GM19193 (cell line): ENCODE results near the gene IL17C.

Source experiments
- POLR2A ChIP-seq: IDR thresholded peaks from 4 replicates; pipeline ENCODE4 v1.6.1; 2011; ENCODE audit not compliant: insufficient read depth, insufficient read length; ENCODE audit errors: extremely low read depth

Gene IL17C

DNA sequence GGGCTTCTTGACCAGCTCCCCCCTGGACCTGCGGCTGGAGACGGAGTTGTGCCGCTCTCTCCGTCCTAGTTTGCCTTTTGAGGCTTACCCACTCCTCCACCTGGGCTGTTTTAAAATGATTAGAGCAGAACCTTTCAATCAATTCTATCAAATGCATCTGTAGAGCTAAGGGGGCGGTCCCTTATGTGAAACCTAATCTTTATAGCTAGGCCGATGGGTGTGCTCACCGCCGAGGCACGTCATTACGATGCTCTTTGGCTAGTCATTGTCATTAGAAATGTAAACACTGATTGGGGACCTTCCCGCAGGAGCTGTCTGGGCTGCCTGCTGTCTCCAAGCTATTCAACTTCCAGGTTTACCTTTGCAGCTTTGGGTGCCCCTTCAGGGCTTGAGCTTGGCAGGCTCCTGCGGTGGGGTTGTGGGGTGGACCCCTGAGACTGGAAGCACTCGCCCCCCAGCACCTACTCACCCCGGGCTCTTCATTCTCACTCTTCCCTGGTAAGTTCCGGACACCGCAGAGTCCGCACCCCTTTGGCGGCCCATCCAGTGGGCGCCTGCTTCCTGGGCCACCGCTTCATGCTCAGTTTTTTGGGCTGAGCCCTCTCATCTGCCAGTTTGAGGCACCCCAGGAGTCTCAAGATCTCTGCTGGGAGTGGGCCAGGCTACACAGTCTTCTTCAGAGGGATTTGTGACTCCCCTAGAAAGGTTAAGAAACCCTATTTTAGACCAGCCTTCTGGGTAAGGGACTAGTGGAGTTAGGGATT, 20.9 kb upstream of the IL17C start:
- no peak for TF ChIP-seq POLR2A

DNA sequence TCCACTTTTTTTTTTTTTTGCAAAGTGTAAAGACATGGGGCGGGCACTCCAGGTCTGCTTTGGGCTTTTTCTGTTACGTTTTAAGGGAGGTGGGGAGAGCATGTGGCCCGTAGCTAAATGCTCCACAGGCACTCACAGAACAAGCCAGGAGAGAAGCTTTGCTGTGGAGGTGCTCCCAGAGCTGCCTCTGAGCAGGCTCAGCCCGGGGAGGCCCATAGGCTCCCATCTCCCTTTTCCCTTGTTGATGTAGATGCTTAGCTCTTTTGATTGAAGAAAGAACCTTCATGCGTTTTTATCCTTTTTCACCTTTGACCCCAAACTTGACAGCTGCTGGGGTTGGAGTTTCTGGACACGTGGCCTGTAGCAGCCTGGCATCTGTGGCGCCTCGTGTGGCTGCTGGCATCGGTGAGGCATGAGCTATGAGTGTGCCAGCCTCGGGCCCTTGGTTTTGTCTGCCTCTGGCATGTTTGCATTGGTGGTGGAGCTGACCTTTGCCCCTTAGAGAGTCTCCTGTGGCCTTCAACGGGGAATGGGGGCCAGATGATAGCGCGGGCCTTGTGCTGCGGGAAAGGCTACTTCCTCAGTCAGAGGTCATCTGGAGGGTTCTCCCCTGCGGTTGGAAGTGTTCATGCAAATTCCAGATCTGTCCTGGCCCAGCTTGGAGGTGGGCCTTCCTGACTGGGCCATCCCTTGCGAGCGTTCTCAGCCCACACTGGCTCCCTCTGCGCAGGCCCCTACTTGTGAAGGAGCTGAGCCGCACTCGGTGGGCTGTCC, 20.0 kb upstream of the IL17C start:
- no peak for TF ChIP-seq POLR2A

DNA sequence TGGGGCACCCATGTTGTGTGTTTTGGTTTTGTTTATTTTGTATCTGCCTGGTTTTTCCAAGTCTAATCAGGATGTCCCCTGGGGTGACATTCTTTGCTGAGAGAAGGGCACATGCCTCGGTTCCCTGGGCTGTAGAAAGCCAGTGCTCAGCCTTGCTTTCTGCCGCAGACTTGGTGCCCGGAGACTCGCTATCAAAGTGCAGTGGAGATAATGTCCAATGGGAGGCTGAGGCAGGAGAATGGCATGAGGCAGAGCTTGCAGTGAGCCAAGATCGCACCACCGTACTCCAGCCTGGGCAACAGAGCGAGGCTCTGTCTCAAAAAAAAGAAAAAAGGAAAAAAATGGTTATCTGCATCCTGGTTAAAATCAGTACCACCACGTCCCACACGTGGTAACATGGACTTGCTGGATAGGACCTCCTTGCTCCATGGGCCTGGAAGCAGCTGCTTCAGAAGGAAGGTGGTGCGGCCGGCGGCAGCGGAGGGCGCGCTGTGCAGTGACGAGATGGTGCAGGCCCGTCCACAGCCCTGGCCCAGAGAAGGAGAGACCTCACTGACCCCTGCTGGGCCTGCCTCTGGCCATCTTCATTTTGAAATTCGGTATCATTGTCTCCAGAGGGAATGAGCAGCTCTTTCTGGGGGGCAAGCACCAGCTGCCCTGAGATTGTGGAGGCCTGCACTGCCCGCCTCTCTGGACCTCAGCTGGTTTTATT, 19.3 kb upstream of the IL17C start:
- no peak for TF ChIP-seq POLR2A

DNA sequence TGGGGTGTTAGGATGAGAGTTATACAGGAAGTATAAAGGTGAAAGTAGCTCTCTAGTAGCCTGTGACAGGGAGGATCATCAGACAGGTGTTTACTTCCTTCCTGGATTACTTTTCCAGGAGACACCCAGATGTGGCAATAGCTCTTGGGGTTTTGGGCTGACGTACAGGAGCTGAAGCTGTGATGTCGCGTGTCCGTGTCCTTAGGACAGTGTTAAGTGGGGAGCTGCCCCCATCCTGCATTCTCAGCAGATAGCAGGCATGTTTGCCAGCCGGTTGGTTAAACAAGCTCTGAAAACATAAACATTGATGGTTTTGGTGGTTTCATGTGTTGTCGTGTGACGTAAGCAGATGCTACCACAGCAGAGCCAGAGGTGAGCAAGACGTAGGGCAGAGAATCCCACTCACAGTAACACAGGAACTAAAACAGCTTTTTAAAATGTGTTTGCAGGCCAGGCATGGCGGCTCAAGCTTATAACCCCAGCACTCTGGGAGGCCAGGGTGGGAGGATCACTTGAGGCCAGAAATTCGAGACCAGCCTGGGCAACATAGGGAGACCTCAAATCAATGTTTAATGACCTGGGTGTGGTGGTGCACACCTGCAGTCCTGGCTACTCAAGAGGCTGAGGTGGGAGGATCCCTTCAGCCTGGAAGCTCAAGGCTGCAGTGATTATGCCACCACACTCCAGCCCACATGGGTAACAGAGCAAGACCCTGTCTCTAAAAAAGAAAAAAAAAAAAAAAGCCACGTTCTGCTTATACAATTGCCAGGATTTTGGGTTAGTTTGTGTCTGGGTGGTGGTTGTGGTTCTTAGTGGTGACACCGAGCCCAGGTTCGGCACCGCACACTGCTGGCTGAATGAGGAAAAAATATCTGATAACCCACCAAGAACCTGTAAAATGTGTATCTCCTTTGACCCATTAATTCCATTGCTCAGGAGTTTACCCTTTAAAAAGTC, 18.2 kb upstream of the IL17C start:
- no peak for TF ChIP-seq POLR2A

DNA sequence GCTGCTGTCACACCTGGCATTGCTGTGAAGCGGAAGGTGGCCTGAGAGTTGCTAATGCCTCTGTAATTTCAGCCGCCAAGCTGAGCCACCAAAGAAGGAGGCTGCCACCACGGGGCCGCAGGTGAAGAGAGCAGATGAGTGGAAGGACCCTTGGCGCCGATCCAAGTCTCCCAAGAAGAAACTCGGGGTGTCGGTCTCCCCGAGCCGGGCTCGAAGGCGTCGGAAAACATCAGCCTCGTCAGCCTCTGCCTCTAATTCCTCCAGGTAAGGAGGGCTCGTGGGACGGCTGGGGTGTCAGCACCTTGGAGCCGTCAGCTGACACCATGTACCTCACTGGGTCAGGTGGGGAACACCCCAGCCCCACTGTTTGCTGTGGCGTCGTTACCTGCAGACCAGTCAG, 16.2 kb upstream of the IL17C start:
- TF ChIP-seq POLR2A = no peak

DNA sequence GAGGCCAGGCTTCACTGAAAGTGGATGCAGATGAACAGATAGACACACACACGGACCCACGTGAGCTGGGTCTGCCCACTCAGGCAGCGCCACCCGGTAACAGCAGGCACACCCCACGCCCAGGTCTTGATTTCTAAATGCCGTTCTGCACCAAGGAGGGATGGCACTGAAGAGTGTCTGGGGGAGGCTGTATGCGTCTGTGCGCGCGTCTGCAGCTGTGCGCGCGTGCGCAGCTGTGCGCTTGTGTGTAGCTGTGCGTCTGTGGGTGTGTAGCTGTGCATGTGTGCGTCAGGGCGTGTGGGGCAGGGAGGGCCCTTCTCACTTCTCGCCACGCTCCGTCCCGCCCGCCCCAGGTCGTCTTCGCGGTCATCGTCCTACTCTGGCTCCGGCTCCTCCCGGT, 15.5 kb upstream of the IL17C start:
- no peak for TF ChIP-seq POLR2A

DNA sequence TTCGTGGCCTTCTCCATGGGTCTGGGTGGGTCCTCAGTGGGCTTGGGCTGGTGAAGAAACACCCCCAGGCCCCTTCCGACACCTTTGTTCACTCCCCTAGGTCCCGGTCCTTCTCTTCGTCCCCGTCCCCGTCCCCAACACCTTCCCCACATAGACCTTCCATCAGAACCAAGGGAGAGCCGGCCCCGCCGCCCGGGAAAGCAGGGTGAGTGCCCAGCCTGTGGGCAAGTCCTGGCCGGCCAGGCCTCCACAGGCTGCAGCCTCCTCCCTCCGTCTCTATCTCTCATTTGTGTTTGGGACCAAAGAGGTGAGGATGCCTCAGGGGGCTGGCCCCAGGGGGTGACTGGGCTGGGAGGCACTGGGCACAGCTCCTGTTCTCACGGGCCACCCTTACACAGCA, 14.5 kb upstream of the IL17C start:
- no peak for TF ChIP-seq POLR2A

DNA sequence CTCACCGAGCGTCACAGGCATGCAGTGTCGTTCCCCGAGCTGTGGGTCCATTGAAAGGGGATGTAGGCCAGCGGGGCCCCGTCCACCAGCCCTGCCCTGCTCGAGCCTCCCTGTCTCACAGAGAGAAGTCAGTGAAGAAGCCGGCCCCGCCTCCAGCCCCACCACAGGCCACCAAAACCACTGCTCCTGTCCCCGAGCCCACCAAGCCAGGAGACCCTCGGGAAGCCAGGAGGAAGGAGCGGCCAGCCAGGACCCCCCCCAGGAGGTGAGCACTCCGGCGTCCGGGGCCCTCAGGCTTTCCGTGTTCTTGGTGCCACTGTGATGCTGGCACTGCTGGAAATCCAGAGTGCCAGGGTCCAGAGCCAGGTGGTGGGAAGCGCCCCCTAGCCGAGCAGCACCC, 13.9 kb upstream of the IL17C start:
- TF ChIP-seq POLR2A = no peak

DNA sequence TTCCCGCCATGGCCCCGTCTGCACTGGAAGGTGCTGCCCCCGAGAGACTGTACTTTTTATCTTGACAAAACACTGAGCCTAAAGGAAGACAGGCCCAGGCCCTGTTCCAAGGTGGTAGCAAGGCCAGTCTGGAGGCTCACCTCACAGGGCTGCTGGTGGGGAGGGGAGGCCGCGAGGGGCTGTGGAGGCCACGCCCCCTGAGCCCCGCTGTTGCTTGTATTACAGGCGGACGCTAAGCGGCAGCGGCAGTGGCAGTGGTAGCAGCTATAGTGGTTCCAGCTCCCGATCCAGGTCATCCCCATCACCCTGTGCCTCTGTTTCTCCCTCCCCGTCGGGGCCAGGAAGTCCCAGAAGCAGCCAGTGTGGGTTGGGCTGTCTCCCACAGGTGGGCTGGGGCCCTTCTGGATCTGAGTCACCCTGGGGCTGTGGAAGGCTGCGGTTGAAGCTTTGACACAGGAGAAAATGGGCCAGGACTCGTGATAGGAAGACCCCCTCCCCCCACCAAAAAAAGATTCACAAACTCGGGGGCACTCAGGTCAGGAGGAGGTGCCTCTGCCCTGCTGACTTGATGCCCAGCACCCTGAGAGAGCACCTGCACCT, 13.3 kb upstream of the IL17C start:
- TF ChIP-seq POLR2A = no peak

DNA sequence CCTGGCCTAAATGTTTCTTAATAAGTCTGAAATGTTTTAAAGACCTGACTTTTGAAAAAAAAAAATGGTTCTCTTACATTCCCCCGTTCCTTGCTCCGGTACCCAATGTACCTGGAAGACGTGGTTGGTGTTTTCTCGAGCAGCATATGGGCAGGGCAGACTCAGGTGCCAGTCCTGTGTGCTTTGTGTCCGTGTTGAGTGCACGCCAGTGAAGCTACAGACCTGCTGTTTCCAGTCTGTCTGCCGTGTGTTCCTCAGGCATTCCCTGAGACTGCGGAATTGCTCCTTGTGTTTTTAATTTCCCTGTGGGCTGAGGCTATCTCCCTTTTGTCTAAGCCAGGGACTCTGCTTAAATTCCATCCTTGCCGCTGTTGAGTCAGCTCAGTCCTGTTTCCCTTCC, 11.7 kb upstream of the IL17C start:
- TF ChIP-seq POLR2A = no peak

DNA sequence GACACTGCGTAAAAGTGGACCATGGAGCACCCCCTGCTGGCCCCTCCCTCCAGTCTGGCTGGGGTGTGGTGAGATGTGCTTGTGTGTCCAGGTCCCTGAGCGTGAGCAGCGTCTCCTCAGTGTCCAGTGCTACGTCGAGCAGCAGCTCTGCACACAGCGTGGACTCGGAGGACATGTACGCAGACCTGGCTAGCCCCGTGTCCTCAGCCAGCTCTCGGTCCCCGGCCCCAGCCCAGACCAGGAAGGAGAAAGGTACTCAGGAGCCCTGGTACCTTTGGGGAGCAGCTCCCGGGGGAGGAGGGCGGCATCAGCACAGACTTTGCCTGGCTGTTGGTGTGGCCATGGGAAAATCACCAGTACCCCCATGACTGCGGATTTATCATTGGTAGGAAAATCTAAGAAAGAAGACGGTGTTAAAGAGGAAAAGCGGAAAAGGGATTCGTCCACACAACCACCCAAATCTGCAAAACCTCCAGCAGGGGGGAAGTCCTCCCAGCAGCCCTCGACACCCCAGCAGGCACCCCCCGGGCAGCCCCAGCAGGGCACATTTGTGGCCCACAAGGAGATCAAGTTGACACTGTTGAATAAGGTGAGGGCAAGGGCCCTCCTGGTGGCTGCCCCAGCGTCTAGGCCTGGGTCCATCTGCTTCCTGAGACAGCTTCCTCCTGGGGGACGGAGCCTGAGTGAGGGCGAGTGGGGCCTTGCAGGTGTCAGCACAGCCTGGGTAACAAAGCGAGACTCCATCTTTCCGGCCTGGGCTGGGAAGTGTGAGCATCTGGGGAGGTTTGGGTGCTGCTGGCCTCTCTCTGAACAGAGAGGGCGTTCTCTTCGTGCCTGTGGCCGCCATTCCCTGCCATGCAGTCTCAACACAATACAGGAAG, 10.6 kb upstream of the IL17C start:
- no peak for TF ChIP-seq POLR2A

DNA sequence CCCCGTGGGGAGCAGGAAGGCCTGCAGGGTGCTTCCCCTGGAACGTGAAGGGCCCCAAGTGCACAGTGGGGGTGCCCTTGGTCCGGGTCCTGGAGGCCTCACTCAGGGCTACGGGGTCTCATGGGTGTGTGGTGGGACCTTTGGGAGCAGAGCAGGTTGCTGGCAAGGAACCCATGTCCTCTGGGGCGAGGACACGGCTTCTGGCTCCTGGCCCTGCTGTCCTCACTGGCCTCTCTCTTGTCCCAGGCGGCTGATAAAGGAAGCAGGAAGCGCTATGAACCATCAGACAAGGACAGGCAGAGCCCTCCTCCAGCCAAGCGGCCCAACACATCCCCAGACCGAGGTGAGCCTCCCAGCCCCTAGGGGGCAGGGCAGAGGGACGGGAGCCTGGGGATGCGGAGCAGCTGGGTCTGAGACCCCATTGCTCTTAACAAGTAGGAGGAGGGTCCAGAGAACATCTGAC, 9.8 kb upstream of the IL17C start:
- TF ChIP-seq POLR2A = no peak

DNA sequence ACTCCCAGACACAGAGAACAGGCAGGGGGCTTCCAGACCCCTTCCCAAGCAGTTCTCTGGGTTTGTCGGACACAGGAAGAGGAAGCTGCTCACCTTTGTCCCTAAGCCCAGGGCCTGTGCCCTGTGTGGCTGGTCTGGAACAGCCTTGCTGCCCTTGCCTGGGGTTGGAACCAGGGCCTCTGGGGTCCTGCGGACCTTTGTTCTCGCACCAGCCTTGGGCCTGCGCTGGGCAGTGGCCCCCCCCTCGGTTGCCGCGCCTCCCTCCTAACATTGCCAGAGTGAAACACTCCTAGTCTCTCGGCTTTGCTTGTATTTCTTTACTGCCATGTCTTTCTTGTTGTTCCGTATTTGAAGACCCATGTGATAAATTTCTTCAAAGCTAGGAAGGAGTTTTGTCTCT, 8.5 kb upstream of the IL17C start:
- no peak for TF ChIP-seq POLR2A
